HG02763 (cell line): ENCODE data around the gene LRP1.

Experiments used
- ATAC-seq: cut with Tn5 transposase; IDR thresholded peaks from one replicate; pipeline ENCODE4 v1.9.1; 2021; ENCODE audit warnings: mild to moderate bottlenecking, moderate library complexity; ENCODE audit not compliant: unreplicated experiment

The LRP1 gene

DNA sequence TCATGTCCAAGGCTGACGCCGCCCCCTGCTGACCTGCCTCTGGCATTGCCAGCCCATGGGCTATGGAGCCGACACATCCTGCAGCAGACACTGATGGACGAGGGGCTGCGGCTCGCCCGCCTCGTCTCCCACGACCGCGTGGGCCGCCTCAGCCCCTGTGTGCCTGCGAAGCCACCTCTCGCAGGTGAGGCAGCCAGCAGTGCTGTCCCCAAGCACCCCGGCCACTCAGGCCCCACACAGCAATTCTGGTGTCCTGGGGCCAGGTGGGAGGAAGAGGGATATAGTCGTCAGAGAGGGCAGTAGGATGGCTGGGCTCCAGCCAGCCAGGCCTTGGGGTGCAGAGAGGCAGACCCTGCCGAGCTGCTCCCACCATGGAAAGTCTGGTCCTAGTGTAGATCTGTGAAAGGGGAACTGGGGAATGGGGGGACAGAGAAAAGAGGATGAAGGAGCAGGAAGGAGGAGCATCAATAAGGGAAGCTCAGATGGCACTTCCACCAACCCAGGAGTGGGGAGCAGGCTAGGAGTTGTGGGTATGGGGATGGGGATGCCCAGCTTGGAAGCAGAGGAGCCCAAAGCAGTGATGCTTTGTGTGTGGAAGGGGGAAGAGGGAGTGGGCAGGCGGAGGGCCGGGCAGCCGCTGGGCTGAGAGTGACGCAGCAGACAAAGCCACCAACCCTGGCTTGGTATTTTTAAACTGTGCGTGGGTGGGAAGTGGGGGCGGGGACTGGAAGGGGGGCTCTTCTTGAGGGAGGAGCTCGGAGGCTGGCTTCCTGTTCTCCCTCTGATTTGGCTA is 34.7 kb upstream of the LRP1 start:
- ATAC-seq, result no peak

- no peak for ATAC-seq
Measured at GRCh38 chr12:57094208-57095160, 33.8 kb upstream of the LRP1 start.

DNA sequence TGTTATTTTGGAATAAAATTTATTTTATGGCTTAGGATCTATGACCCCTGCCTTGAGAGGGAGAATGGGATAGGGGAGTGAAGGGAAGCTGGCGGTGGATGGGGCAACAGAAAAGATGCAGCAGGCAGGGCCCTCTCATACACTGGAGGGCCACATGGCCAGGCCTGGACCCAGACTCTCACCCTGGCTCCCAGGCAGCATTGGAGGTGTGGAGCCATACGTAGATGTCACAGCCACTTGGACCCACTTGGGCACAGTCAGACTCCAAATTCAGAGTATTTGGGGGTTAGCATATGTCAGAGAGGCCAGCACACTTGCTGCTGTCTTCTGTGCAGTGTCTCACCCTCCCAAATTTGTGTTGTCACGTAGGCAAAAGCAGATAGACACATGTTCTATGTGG is 32.8 kb upstream of the LRP1 start:
- no peak for ATAC-seq

DNA sequence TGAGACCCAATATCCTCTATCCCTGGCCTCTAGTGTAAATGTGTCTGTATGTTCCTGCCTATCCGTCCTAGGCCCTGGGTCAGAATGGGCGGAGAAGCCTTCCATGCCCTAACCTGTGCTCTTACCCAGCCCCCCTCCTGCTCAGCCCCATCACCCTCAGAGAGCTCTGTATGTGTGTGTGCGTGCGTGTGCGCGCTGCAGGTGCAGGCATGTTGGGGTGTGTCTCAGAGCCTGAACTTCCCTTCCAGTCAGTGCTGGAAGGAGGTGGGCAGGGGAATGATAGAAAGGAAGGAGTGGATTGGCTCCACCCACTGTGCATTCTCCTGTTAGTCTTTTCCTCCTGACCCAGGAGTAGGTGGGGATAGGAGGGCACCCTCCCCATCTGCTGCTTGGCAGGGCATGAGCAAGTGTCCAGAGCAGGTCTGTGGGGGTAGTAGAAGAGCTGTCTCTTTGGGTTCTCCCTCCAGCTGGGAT is 32.1 kb upstream of the LRP1 start:
- no peak for ATAC-seq

GRCh38 chr12:57096748-57097553 is 31.3 kb upstream of the LRP1 start:
- ATAC-seq, result no peak

DNA sequence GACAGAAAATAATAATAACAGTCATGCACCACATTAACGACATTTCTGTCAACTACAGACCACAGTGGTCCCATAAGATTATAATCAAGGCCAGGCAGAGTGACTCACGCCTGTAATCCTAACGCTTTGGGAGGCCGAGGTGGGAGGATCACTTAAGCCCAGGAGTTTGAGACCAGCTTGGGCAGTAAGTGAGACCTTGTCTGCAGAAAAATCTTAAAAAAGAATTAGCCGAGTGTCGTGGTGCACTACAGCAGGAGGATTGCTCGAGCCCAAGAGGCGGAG is 30.8 kb upstream of the LRP1 start:
- no peak for ATAC-seq

DNA sequence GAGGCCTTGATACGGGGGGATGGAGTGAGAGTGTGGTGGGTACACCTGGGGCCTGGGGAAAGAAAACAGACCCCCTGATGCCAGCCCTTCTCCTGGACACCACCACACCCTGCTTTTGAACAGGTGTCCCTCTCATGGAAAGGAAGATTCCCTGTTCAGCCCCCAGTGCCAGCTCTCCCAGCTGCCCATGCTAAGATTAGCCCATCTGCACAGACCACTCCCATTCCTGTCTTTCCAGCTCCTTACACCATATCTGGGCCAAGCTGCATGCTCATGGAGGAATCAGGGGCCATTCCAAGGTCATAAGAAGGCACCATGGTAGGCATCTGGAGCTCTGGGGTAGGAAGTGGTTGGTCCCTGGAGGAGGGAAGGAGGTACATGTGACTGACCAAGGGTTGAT is 29.7 kb upstream of the LRP1 start:
- no peak for ATAC-seq

GRCh38 chr12:57099047-57099714 is 29.1 kb upstream of the LRP1 start:
- ATAC-seq, result no peak

DNA sequence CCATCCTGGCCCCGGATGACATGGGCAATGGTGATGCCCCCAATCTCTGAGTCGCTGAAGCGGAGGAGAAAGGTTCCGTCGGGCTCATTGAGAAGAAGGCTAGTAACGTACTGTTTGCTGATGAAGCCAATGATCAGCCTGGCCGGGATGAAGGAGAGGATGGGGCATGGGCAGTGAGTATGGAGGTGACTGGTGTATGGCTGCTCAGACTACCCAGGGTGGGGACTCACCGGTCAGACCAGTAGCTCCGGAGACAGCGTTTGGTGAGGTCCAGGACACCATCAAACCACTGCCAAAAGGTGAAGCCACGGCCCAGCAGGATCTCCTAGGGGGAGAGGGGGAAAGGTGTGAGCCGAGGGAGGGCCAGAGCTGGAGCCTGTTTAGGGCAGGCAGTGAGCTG is 28.5 kb upstream of the LRP1 start:
- ATAC-seq, result no peak

DNA sequence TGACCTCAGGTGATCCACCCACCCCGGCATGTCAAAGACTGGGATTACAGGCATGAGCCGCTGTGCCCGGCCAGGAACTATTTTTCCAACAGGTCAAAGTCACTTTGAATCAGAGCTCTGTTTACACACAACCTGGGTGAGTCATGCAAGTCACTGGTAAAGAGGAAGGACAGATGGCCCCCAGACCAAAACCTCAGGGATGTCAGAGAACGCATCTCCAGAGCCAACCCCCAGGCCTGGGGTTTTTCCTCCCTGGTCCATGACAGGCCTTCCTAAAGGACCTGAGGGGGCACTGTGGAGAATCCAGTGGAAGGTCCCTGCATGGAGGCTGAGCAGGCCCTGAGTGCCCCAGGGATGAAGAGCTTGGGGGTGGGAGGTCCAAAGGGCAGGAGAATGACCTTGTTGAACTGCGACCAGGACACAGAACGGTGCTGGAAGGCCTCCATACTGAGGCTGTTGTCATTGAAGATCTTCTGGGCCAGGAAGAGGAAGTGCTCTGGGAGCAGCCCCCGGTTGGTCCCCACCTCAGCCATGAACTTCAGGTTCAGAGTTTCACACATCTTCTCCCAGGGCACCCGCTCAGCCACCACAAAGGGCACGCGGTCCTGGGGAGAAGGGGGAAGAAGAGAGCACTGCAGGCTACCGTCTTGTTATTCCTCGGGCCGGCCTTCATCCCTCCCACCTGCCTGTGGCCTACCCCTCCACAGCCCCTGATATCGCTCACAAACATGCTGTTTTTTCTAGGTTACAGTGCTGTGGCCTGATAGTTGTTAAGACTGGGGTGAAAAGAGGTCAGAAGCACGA is 26.2 kb upstream of the LRP1 start:
- ATAC-seq, result no peak

- ATAC-seq, result no peak
Measured at GRCh38 chr12:57103856-57104255, 24.4 kb upstream of the LRP1 start.

DNA sequence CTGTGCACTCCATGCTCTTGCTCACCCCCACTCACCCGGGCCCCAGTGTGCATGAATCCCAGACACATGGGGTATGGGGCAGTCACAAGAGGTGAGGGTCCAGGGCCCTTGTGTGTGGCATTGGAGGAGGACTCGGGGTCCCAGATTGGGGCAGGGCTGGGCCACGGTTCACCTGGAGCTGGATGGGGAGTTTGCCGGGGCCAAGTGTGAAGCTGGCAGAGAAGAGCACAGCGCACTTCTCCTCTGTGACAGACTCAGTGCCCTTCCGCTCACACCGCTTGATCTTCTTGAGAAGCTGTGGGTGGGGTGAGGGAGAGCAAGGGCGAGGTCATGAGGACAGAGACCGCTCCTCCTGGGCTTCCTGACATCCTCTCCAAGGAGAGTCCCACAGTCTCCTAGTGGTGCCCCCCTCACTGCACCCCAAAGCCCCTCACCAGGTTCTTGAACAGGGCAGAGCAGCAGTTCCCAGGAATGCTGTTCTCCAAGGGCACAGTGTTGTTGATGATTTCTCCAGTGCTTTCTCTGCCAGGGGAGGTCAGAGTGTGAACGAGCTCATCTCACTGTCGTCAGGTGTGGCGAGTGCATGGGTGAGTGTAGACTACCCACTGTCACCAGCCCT is 23.9 kb upstream of the LRP1 start:
- no peak for ATAC-seq

- no peak for ATAC-seq
Measured at GRCh38 chr12:57105011-57105753, 23.1 kb upstream of the LRP1 start.

GRCh38 chr12:57106021-57106708 is 22.1 kb upstream of the LRP1 start:
- ATAC-seq, result no peak

GRCh38 chr12:57107456-57108155 is 20.7 kb upstream of the LRP1 start:
- no peak for ATAC-seq

- no peak for ATAC-seq
Measured at GRCh38 chr12:57109207-57110103, 18.8 kb upstream of the LRP1 start.
